D341Med (cell line): Measurements from ENCODE around the gene RNF145.
"Not testable (repeated sequence)": the region's sequence is repeated elsewhere in the genome, so short reads cannot be mapped to it uniquely, and the experiment has no call there.

Source experiments
- DNase-seq: peaks from one replicate; pipeline ENCODE4 v3.0.0; 2012; ENCODE audit warnings: low spot score

The RNF145 gene

DNA sequence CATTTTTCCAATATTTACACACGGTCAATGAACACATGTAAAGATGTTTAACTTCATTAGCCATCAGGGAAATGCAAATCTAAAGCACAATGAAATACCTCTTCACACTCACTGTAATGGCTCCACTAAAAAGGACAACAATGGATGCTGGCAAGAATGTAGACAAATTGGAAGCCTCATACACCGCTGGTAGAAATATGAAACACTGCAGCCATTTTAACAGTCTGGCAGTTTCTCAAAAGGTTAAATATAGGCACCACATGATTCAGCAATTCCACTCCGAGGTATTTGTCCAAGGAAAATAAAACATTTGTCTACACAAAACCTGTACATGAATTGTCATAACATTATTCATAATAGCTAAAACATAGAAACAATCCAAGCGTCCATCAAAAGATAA, 20.0 kb downstream of the RNF145 start:
- DNase-seq = no peak

DNA sequence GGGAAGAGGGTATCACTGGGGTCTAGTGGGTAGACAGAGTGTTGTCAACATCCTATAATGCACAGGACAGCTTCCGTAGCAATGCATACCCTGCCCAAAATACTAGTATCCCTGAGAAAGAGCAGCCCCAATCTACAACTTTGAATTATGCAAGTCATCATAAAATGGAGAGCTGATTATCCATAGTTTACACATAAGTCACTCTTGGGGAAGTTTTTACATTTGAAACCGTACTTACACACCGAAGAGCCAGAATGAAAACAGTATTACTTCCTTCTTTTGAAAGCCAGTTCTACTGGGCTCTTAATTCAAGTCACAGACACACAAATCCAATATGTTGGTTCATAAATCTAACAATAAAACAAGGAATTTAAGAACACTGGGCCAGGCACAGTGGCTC, 21.6 kb downstream of the RNF145 start:
- no peak for DNase-seq

DNA sequence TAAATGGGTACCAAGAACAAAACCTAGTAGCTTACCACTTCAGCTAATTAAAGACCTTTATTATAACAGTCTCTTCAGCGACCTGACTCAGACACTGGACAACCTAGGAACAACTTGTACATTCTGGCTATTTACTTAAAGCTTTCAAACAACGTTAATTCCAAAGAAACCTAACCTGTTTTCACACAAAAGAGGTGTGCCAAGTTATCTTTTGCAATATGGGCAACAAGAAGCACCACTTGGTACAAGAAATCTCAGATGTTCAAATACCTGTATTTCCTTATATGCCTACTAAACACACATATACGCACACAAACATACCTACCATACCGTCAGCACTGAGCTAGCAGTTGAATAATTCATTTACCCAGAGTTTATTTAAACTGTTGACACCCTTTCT, 23.0 kb downstream of the RNF145 start:
- no peak for DNase-seq

DNA sequence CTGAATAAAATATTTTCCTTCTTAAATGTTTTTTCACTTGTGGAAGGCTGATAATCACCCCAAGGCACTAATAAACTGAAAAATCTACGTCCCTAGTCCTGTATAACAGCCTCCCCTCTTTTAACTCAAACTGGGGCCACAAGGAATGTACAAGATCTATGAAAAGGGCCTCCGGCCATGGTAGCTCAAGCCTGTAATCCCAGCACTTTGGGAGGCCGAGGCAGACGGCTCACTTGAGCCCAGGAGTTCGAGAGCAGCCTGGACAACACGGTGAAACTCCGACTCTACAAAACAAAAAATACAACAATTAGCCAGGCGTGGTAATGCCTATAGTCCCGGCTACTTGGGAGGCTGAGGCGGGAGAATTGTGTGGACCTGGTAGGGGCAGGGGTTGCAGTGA, 23.6 kb downstream of the RNF145 start:
- no peak for DNase-seq

DNA sequence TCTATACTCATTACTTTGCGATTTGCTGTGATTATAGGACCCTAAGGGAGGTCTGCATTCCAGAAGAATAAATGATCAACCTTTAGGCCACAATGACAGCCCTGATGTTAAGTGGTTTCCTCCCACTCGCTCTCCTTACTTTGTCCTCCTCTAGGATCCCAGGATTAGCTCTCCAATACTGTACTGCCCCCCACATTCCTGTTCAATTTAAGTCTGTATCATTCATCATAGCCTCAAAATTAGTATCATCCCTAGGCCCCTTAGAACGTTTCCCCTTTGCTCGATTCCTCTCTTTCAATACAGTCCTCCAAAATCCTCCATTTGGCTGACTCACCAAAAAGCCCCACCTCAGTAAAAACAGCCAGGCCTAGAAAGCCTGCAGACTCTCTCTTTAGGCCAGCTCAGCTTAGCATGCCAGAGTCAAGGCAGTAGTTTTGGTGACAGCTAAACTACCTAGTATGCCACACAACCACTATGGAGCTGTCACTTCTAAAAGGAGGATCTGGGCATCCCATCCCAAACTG, 24.4 kb downstream of the RNF145 start:
- no peak for DNase-seq

DNA sequence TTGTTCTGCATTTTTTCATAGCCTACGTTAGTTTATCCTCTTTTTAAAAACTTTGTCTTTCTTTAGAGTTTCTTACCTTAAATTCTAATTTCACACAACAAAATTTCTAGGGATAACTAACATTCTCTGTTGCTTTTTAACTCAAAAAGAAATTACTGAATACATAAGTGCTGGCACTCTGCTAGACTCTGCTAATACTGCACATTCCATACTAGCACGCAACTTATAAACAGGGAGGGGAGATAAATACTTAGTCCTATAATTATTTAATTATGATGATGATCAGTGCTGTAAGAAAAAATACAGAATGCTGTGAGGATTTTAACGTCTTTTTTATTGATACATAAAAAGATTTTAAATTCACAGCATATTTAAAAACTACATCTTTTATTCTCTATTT, 25.1 kb downstream of the RNF145 start:
- no peak for DNase-seq

DNA sequence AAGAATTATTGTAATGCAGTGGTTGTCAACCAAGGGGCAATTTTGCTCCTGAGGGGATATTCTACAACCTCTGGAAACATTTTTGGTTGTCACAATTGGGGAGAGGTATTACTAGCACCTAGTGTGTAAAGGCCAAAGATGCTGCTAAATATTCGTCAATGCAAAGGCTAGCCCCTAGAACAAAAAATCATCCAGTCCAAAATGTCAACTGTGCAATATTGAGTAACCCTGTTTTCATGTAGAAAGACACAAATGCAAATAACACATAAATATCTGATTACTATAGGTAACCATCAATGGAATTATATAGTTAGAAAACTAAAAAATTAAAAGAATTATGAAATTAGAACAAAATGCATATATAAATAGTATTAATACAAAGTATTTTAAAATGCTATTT, 26.1 kb downstream of the RNF145 start:
- no peak for DNase-seq

DNA sequence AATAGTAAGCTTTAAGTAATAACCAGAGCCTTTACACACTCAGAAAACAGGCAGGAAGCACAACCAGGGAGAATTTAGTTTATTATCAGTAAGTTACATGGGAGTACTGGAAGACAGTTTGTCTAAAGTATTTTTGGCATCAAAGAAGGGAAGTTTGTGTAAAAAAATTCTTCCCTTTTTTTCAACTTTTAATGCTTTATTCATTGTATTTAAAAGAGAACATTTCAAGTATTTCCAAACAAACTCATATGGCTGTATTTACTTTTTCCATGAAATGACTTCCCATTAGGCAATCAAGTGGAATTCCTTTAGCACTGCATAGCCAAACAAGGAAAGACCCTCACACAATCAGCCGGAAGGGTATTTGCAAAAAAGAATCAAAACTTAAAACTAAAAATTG, 26.7 kb downstream of the RNF145 start:
- no peak for DNase-seq

DNA sequence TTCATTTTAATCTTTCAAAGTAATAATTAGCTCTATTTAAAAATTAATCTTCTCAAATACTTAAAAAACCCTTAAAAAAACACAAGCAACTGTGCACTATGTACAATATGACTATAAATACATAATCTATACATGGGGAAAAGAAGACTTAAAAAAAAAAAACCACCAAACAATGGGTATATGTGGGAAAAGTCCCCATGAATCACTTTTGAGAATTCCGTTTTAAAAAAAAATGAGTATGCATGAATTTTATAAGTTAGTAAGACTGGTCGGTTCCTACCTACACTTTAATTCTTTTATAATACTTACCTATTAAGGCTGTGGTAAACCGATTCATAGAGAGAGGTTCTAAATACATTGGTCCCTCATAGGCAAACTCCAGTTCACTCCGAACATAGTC, 27.7 kb downstream of the RNF145 start:
- DNase-seq = no peak

DNA sequence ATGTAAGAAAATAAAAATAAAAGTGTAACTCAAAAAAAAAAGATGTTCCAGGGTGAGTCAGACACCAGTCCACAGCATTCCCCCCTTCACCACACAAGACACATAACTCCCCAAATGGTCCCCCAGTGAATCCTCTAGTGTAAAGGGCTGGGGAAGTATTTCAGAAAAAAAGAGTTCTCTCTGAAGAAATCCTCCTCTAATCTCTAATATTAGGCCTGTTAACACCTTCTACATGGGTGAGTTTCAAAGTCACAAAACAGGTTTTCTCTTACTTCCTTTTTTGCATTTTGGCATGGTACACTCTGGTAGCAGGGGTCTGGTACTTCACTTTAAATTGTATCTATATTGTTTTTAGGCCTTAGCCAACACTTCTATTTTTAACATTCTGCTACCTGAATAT, 28.2 kb downstream of the RNF145 start:
- no peak for DNase-seq

DNA sequence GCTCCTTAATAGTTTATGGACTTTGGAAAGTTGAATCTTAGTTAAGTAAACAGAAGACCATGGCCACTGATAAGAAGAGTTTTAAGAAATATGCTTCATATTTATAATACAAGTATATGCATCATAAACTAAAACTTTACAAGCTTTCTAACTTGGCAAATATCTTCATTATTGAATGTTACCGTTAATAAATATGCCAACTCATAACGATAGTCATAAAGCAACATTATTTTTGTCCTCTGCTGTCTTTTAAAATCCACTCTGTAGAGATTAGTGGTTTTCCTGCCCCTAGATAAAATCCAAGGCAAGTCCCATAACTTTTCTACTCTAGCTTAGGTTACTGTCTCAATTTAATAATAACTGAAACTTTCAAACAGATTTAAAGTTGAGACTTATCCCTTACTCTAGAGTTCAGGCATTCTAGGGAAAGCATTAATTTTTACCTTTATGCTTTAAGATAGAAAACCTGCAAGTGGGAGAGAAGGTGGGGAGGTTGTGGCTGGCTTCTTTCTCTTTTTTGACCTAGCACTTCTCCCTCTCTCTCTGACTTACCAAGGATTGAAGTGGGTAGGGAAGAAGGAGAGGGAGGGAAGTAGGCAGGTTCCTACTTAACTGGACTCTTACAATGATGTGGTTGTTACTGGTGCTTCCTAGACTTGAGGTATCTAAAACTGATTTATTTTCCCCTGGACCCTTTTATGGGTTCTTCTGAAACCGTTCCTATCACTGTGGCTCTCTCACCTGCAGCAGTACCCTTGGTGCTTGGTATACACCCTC, 29.6 kb downstream of the RNF145 start:
- DNase-seq = no peak

DNA sequence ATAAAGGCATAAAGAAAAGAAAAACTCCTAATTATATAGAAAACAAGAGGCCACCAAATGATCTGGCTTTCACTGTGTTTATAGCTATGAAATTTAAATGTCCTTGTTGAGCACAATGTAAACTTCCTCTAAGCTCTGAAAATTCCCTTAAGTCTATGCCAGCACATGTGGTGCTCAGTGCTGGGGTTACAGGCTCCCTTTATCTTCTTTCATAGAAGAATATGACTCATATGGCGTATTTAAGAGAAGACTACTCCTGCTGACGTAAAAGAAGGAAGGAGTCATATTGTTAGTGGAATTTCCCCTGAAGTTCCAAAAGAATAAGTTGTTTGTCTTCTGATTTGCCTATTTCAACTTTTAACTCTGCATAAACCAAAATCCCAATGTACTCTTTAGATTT, 30.4 kb downstream of the RNF145 start:
- no peak for DNase-seq

DNA sequence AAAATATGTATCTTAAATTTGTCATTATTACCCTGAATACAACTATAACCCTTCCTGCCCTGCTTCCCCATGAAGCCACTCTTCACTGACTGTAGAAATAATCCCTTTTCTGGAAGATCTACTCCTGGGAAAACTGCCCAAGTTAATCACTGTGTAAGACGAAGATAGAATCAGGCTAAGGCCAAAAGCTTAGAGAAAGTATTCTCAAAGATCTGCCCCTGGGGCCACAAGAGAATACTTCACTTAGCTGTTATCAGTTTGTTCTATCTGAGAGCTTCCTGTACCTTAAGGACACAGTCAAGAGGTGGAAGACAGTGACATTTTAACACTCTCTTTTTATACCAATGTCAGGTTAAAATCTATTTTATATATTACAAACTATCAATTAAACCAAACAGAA, 33.8 kb downstream of the RNF145 start:
- peak; percentile 43 for DNase-seq

DNA sequence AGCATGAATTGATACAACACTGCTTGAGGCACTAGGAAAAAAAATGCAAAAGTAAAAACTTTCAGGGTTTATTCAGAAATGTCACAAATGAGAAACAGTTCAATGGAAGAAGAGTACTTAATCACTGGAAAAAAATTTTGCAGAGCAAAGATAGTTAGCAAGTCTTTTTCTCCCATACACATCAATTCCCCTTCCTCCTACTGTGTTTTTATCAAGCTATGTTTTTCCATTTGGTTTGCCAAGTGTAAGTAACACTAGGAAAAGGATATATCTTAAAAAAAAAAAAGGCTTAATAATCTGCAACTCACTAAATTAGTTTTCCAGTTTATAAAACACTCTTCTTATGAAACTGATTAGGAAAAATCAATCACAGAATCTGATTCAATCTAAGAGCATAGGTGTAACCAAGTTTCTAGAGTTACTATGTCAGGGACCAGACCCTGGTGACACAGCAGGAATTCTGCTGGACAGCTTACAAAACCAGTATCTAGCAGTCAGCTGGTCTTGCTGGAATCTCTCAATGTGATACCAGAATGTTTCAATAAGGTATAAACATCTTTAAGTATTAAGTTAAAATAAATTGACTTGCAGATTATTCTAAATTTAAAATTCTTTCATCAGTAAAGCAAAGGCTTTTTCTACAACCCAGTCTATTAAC, 34.7 kb downstream of the RNF145 start:
- DNase-seq = no peak

DNA sequence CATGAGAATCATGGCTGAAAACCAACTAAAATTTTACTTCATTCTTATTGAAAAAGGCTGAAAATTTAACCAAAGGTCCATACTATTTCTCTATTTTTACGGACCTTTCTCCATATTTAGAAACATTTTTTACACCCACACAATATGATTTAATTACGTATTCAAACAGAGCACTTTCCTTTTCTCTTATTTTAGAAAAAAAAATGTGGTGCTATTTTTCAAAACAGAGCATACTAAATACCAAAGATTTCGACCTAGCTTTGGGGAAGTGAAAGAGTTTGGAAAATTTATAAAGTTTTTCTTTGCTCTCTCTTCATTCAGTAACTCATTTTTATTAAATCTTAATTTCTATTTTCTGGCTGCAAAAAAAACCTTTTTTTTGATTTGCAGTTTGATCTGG, 38.1 kb downstream of the RNF145 start:
- DNase-seq = no peak

DNA sequence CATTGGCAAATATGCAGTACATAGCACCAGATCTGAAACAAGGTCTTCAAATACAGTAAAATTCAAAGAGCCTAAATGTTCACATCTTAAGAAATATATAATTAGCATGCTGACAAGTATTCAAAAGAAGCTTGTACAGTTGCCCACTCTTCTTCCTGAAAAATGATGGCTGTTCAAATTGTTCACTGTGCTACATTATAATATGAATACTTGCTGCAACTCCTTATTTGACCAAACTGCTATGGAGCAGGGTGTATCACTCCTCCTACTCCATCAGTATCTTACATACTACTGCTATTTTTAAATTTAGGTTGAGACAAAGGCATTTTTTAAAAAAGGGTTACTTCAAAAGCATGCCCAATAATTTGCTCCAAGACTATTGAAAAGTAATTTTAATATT, 39.3 kb downstream of the RNF145 start:
- DNase-seq = no peak

DNA sequence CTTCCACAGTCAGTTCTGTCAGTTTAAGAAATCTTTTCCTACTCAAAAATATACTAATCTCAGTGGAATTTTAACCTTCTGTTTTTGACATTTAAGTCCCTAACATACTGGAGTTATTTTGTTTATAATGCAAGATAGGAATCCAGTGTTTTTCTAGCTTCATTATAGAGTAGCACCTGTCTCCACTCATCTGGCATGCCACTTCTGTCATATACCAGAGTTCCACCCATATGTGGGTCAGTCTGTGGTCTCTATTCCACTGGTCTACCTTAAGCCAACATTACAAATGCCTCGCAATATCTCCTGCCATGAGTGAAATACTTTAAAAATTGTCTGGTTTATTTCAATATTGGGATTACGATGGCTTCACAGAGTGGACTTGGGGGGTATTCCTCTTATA, 42.9 kb downstream of the RNF145 start:
- DNase-seq = no peak

DNA sequence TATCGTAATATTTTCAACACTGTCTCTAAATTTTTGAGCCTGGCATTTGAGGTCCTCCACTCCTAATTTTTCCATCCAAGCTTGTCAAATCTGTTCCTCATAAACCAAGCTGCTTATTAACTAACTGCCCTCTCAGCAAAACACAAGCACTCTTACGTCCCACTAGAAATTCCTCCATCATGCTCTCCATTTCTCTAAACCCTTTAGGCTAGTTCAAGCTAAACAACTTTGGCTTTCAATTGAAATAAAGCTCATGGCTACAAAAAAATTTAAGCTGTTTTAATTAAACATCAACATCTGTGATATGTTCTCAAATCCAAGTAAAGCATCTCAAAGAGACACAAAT, 45.7 kb downstream of the RNF145 start:
- no peak for DNase-seq

DNA sequence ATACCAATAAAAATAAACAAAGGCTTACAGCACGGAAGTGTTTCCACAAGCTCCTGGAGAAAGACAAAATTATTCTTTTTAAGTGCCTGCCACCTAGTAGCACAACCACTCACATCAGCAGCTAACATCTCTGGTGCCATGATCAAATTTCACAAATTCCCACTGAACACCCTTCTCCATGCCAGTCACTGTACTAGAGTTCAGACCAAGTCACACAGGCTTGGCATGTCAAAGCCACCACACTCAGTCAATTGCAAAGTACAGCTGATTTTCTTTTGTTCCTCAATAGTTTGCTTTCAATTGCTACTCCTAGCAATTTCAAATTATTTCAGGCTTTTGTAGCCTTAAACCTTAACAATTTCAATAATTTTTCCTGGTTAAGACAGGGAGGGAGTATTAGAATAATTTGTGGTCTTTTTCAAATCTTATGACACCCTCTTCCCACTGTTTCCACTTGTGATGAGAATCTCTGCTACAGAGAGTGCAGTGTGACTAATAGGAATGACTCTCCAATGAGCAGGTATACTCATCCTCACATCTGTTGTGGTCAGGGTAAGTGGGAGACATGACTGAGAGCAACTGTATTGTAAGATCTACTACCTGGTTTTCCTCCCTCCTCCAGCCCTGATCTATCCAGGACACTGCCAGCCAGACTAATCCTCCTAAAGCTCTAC, 46.2 kb downstream of the RNF145 start:
- no peak for DNase-seq

DNA sequence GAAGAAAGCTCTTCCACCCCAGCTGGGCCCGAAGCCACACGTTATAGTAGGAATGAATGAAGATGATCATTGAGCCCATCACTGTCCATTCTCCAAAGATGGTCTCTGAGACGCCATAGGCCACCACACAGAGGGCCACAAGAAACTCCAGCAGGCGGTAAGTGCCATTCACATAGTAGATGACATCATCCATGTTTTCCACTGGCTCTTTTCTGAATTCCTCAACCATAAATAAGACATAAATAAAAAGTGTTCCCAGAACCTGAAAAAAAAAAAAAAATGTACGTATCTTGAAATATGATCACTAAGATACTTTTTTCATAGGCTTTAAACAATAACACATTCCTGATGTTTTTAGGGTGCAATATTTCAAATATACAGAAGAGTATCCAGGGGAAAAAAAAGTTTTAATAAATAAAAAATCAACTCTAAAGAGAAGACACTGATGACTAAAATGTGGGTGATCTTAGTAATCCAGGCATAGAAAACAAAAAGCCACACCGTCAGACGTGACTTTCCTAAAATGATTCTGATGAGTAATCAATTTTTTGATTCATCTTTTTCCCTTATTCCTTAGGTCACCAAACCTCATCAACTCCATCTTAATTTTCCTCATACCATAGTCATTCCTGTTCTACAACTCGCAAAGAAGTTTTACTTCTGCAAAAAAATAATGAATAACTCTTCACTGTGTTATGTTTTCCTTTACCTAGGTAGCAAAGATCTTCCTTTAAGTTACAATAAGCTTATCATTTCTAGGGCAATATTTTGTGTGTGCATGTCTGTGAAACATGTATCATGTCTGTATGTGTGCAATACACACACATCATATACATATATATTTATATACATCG, 47.8 kb downstream of the RNF145 start:
- no peak for DNase-seq

DNA sequence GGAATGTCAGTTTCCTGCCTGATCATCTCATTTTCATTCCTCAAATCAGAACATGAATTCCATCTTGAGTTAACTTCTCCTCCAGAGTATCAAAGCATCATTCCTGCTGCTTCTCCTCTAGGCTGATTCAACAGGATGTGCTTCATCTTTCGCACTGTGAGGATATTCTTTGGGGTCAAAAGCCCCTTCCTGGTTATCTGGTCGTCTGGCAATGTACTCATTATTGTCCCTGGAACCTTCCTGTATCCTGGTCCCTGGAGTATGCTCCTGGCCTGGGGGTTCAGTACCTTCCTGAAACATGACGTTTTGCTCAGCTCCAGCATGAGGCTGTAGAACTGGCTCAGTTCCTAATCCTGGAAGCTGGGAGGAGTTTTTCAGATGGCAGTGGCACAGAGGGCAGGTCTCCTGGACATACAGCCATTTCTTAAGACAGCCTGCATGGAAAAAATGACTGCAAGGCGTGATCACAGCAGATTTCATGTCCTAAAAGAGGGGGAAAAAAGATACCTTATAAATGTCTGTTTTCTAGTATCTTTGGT, 50.7 kb downstream of the RNF145 start:
- DNase-seq = not testable (repeated sequence)

DNA sequence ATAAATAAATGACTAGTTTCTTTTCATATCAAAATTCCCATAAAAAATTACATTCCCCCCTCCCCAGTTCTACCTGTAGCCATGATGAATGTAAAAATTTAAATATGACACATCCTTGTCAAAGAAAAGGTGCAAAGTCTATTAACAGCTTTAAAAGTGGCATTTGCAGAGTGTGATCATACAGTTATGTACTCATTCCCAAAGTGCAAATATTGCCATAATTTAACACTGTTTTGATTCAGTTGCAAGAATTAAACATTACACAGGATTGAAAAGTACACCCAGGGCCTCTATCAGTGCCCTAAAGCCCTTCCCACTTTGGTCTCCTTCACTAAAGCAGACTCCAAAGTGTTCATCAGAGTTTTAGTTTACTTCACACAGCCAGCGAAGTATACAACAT, 51.8 kb downstream of the RNF145 start:
- no peak for DNase-seq
